ENCODE data around the gene THAP9. TPM values are rescaled to one million over a fixed set of nuclear protein-coding genes. Genes with fewer than 3 reads are reported as not detected.

THAP9 gene
- total RNA-seq, 4 donors from 2014 or later = 1.1 to 6.2 (median 2.8) TPM

Small RNAs within 50 kb of the gene (small RNA-seq; reads per million reads assigned to genes)
- 0 reads per million in 4 donors for gene RF00019

Other genes with a start within 250 kb of the THAP9 start
- gene SCD5, start 101.9 kb upstream of the THAP9 start, total RNA-seq = 1 to 10 TPM; 1.2 to 6.3 (median 4.3) TPM
- gene SEC31A, start 9.6 kb upstream of the THAP9 start, total RNA-seq = 100 to 1,000 TPM in 3 of 4 donors, 10 to 100 TPM in 1; 88.8 to 161 (median 128) TPM
- gene LIN54, start 110.1 kb downstream of the THAP9 start, total RNA-seq = 10 to 100 TPM; 14.7 to 23.0 (median 16.4) TPM
- gene COPS4, start 134.4 kb downstream of the THAP9 start, total RNA-seq = 10 to 100 TPM; 22.5 to 56.8 (median 39.9) TPM
- gene PLAC8, start 214.0 kb downstream of the THAP9 start, total RNA-seq = 100 to 1,000 TPM in 1 of 4 donors, 10 to 100 TPM in 3; 17.6 to 130 (median 72.1) TPM